Hepatocyte (in vitro differentiated cells): ENCODE results near the gene LRCOL1.

Experiments
- CTCF ChIP-seq: fragments of 200-600 bp; sonication (generic); IDR thresholded peaks from 2 replicates; pipeline ENCODE4 v1.5.1; 2016; ENCODE audit warnings: antibody characterized with exemption, mild to moderate bottlenecking; ENCODE audit not compliant: poor library complexity
- EZH2phosphoT487 ChIP-seq: fragments of 200-600 bp; sonication (generic); IDR thresholded peaks from one replicate; pipeline ENCODE4 v1.6.1; 2018; ENCODE audit warnings: antibody characterized with exemption, mild to moderate bottlenecking, low read depth, moderate library complexity; ENCODE audit not compliant: unreplicated experiment, severe bottlenecking

GRCh38 chr12:132624186-132624855 lies 13.9 kb upstream of the LRCOL1 start:
- TF ChIP-seq CTCF (no peak), EZH2phosphoT487 (no peak)
